DOHH2 (cell line): ENCODE results near the gene SYTL5.

Experiments
- CTCF ChIP-seq: fragments of 200-600 bp; sonication (generic); IDR thresholded peaks from one replicate; pipeline ENCODE4 v1.5.1; 2014; ENCODE audit warnings: antibody characterized with exemption, mild to moderate bottlenecking, low read depth, low read length; ENCODE audit not compliant: poor library complexity, severe bottlenecking
- EZH2phosphoT487 ChIP-seq: fragments of 200-600 bp; sonication (generic); IDR thresholded peaks from 2 replicates; pipeline ENCODE4 v1.6.1; 2017; ENCODE audit warnings: borderline replicate concordance, mild to moderate bottlenecking, antibody characterized with exemption, low read length, moderate library complexity, mixed read lengths

DNA sequence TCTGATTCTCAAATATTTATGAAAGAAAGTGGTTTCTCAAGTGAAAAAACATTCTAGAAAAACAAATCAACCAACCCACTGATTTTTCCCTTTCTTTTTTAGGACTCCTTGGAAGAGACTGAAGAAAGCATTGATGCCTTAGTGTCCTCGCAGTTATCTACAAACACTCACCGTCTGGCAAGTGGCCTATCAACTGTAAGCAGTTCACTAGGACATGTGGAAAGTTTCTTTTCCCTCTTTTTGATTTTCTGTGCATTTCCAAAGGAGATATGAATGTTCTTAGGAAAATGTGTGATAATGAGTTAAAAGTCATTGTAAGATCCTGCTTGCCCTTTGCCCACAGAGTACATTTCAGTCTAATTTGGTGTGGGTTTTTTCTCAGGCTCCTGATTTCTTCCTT is 95.9 kb downstream of the SYTL5 start:
- TF ChIP-seq CTCF (no peak), EZH2phosphoT487 (no peak)
